Glutamatergic neuron (in vitro differentiated cells): Measurements from ENCODE around the gene ABCA13. TPM values are rescaled to one million over a fixed set of nuclear protein-coding genes. Genes with fewer than 3 reads are reported as not detected.

Source experiments
- DNase-seq: peaks from one replicate; pipeline ENCODE4 v3.0.0; 2022
- H3K27ac Mint-ChIP-seq: one replicate; pipeline ENCODE4 v1.8.0; 2020; ENCODE audit warnings: mild to moderate bottlenecking, mixed read lengths, inconsistent platforms; ENCODE audit not compliant: unreplicated experiment
- H3K27me3 Mint-ChIP-seq: one replicate; pipeline ENCODE4 v1.8.0; 2020; ENCODE audit warnings: mild to moderate bottlenecking, moderate library complexity, mixed read lengths, inconsistent platforms; ENCODE audit not compliant: unreplicated experiment
- H3K36me3 Mint-ChIP-seq: one replicate; pipeline ENCODE4 v1.8.0; 2020; ENCODE audit warnings: mild to moderate bottlenecking, mixed read lengths, inconsistent platforms; ENCODE audit not compliant: unreplicated experiment
- H3K4me1 Mint-ChIP-seq: one replicate; pipeline ENCODE4 v1.8.0; 2020; ENCODE audit warnings: mild to moderate bottlenecking, low read depth, mixed read lengths, inconsistent platforms; ENCODE audit not compliant: unreplicated experiment
- H3K4me3 Mint-ChIP-seq: one replicate; pipeline ENCODE4 v1.8.0; 2020; ENCODE audit warnings: mild to moderate bottlenecking, mixed read lengths, inconsistent platforms; ENCODE audit not compliant: unreplicated experiment
- H3K9me3 Mint-ChIP-seq: one replicate; pipeline ENCODE4 v1.8.0; 2020; ENCODE audit warnings: mild to moderate bottlenecking, moderate library complexity, mixed read lengths, inconsistent platforms; ENCODE audit not compliant: unreplicated experiment
- CTCF ChIP-seq: fragments of 200-600 bp; sonication (generic); IDR thresholded peaks from one replicate; pipeline ENCODE4 v1.5.0; 2021; ENCODE audit not compliant: partially characterized antibody, unreplicated experiment
- total RNA-seq: library from RNA; stranded (reverse); fragmentation: NEBNext Ultra II Directional; extraction: Animal tissue kit (Norgen Biotek cat#: 25700); gene quantifications from one replicate; pipeline ENCODE4 v1.2.1, GENCODE V29; 2021; ENCODE audit not compliant: unreplicated experiment

The ABCA13 gene
- total RNA-seq, 1 donor from 2014 or later: 0.61 TPM

DNA sequence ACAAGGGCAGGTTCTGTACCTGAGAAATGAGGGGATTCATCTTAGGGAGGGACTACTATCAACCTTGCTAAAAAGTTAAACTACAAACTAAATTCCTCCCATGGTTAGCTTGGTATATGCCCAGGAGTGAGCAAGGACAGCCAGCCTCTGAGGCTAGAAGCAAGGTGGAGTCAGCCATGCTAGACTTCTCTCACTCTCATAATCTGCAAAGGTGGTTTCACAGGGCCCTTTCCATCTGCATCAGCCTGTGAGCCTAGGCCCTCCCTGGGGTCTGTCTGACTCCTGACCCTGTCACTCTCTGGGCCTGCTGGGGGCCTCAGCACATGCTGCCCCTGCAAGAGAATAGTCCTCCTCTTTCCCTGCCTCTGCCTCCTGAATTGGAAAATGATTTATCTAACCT, 66.1 kb downstream of the ABCA13 start:
- TF ChIP-seq CTCF: no peak
- no peak for DNase-seq
- Mint-ChIP-seq H3K9me3 (peaks cover 9% of the 10 kb centered on the region), H3K27me3 (no peaks in the 10 kb centered on the region), H3K4me1 (peaks cover 19% of the 10 kb centered on the region), H3K4me3 (no peak overlapping the region), H3K27ac (no peak overlapping the region), H3K36me3 (peaks cover 23% of the 10 kb centered on the region)

DNA sequence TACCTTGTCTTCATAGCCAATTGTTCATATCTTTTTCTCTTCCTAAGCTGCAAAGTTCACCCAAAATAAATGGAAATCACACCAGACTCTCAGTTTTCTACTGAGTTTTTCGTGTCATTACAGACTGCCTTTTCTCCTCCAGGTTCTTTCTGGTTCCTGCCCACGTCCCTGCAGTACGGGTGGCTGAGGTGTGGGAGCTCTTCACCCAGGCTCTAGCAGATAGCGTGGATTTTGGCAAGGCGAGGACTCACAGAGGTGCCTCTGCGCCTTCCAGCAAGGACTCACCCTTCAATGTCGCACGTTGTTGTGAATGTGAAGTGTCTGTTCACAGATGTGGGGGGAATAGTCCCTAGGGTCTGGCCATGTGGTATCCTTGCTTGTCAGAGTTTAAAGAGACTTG, 71.6 kb downstream of the ABCA13 start:
- no peak for DNase-seq
- peaks cover 9% of the 10 kb centered on the region for H3K9me3 Mint-ChIP-seq
- no peak overlapping the region for H3K4me3 Mint-ChIP-seq
- H3K27ac Mint-ChIP-seq: peak overlapping the region; percentile 25
- no peak for TF ChIP-seq CTCF
- H3K4me1 Mint-ChIP-seq: peaks cover 45% of the 10 kb centered on the region
- H3K36me3 Mint-ChIP-seq: peaks cover 14% of the 10 kb centered on the region
- H3K27me3 Mint-ChIP-seq: no peaks in the 10 kb centered on the region

DNA sequence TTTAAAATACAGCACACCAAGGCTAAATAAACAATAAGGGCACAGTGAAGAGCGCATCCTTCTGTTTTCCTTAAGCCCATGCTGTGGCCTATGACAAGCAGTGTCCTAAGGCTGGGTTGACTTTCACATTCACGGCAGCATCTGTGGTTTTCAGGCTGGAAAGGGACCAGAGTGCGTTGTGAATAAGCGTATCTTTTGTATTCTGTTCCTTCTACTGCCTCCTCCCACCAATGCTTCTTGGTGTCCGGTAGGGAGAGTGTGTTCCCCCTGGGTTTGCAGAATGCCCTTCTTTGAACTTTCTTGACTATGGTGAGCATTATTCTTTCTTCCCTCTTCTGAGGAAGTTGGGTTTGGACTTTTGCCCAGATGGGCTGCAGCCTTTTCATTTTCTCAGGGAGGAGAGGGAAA, 73.6 kb downstream of the ABCA13 start:
- TF ChIP-seq CTCF: no peak
- no peaks in the 10 kb centered on the region for H3K27me3 Mint-ChIP-seq
- peaks cover 9% of the 10 kb centered on the region for H3K9me3 Mint-ChIP-seq
- no peak overlapping the region for H3K4me3 Mint-ChIP-seq
- H3K27ac Mint-ChIP-seq: peak overlapping the region; percentile 36
- peaks cover 45% of the 10 kb centered on the region for H3K4me1 Mint-ChIP-seq
- DNase-seq: no peak
- H3K36me3 Mint-ChIP-seq: peaks cover 14% of the 10 kb centered on the region

DNA sequence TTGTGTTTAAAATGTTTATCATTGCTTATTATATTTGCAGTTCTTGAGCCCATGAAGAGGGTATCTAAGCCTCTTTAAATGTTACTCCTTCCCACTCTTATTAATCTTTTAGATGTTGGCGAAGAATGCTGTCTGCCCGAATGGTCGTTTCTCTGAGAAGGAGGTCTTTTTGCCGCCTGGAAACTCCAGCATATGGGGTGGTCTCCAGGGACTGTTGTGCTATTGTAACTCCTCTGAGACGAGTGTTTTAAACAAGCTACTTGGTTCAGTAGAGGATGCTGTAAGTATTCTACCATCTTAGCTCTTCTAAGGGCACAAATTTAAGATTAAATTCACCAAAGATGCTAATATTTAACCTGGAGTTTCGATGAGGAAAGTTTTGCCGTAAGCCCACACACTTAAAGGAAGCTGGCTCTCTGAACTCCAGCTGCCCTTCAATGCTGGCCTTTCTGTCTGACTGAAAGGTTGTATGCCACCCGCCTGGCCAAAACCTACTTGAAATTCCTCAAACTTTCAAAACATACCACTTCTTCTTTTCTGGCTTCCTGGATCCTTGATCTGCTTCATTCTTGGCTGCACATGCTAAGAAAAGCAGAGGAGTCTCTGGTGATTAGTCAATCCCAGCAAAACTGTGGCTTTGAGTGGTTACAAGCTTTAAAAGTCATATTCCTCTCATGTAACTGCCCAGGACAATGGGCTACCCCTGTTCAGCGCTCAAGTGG, 74.7 kb downstream of the ABCA13 start:
- Mint-ChIP-seq H3K9me3 (peaks cover 9% of the 10 kb centered on the region), H3K27ac (peak overlapping the region; percentile 41), H3K36me3 (peaks cover 14% of the 10 kb centered on the region), H3K4me3 (peak overlapping the region; percentile 66), H3K27me3 (no peaks in the 10 kb centered on the region), H3K4me1 (peaks cover 40% of the 10 kb centered on the region)
- DNase-seq: peak; percentile 21
- TF ChIP-seq CTCF: no peak

DNA sequence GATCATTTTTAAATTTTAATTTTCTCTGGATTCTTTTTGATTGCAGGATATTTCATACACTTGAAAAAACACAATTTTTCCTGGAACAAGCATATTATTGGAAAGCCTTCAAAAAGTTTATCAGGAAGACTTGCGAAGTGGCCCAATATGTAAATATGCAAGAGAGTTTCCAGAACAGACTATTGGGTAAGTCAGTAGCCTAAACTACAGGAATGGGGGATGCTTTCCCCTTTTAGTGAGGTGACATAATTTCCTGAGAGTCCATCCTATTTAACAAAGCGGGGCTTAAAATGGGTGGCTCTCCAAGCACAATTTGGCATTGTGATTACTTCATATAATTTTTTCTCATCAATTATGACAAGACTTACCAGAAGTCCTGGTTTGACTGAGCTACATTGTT, 77.9 kb downstream of the ABCA13 start:
- no peak for TF ChIP-seq CTCF
- peaks cover 16% of the 10 kb centered on the region for H3K4me1 Mint-ChIP-seq
- H3K36me3 Mint-ChIP-seq: peaks cover under 1% of the 10 kb centered on the region
- H3K9me3 Mint-ChIP-seq: no peaks in the 10 kb centered on the region
- DNase-seq: no peak
- no peak overlapping the region for H3K27ac Mint-ChIP-seq
- H3K27me3 Mint-ChIP-seq: no peaks in the 10 kb centered on the region
- H3K4me3 Mint-ChIP-seq: no peak overlapping the region
